ENCODE results near the gene RFX6. TPM values are rescaled to one million over a fixed set of nuclear protein-coding genes. Genes with fewer than 3 reads are reported as not detected.

Gene RFX6
- total RNA-seq, 1 experiment from 2014 or later, result 0.15 TPM

DNA sequence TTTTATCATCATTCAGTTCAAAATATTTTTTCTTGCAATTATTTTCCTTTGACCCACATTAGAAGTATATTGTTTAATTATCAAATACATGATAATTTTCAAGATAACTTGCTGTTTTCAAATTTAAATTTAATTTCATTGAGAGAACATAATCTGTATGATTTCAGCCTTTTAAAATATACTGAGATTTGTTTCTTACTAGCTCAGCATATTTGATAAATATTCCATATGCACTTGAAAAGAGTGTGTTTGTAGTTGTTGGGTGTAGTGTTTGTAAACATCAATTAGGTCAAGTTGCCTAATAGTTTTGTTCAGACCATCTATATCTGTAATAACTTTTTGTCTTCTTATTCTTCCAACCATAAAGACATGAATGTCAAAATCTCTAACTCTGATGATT, 19.0 kb upstream of the RFX6 start:
- no peak for ATAC-seq
- no peak for TF ChIP-seq EZH2phosphoT487 (IDR thresholded peaks at IDR 0.05; ENCODE audit: borderline replicate concordance, low read length)
- TF ChIP-seq EZH2 (IDR thresholded peaks at IDR 0.05; ENCODE audit: low read length, unreplicated experiment), result no peak
- no peak for TF ChIP-seq CTCF (conservative IDR thresholded peaks at IDR 0.05; ENCODE audit: low read depth, low read length)
- DNase-seq, result no peak

DNA sequence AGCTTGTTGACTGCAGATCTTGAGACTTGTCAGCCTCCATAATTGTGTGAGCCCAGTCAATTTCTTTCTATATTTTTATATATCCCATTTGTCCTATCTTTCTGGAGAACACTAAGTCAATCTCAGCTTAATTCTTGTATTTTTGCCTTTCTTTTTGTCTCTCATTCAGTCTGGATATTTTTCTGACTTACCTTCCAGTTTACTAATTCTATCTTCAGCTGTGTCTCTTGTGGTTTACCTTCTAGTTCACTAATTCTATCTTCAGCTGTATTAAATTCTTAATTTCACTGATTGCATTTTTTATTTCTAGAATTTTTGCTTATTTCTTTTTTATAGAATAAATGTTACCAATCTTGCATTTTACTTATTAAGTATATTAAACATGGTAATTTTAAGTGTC, 17.8 kb upstream of the RFX6 start:
- Histone ChIP-seq H3K4me3 (ENCODE audit: low read length) (no peak overlapping the region), H3K9me3 (ENCODE audit: low read length) (no peaks in the 10 kb centered on the region), H3K27ac (ENCODE audit: low read length) (no peak overlapping the region), H3K79me2 (ENCODE audit: low read length) (no peaks in the 10 kb centered on the region), H3K4me1 (ENCODE audit: insufficient read depth, low read length) (no peaks in the 10 kb centered on the region), H3K36me3 (ENCODE audit: low read depth, low read length) (no peaks in the 10 kb centered on the region), H3K27me3 (ENCODE audit: low read length) (no peaks in the 10 kb centered on the region), H3K4me2 (ENCODE audit: low read length) (no peak overlapping the region), H4K20me1 (ENCODE audit: low read length) (no peaks in the 10 kb centered on the region), H3K9me2 (replicated peaks; ENCODE audit: low read length) (no peaks in the 10 kb centered on the region), H3F3A (ENCODE audit: low read length, unreplicated experiment) (no peaks in the 10 kb centered on the region), H3K9ac (ENCODE audit: low read length) (no peak overlapping the region), H2AFZ (ENCODE audit: low read length) (no peak overlapping the region)
- no TSS peak for BruUV-seq (replicated peaks)
- ChIA-PET CTCF (interaction anchor here (0.6 kb wide), 1 partner anchor 37 kb away, joined by 3 read pairs; no protein-coding TSS in a partner anchor), POLR2A (ENCODE audit: unreplicated experiment) (no interaction called here)
- no peak for ATAC-seq
- intact Hi-C loops (cut with micrococcal nuclease), result no loop called here
- no peak for DNase-seq
- TF ChIP-seq EZH2 (IDR thresholded peaks at IDR 0.05; ENCODE audit: low read length, unreplicated experiment) (no peak), EZH2phosphoT487 (IDR thresholded peaks at IDR 0.05; ENCODE audit: borderline replicate concordance, low read length) (no peak), CTCF (conservative IDR thresholded peaks at IDR 0.05; ENCODE audit: low read depth, low read length) (no peak)

More for the DNA sequence above, 19.0 kb upstream of the RFX6 start:
- Histone ChIP-seq H4K20me1 (ENCODE audit: low read length) (no peaks in the 10 kb centered on the region), H3K4me3 (ENCODE audit: low read length) (no peak overlapping the region), H3F3A (ENCODE audit: low read length, unreplicated experiment) (no peaks in the 10 kb centered on the region), H3K4me1 (ENCODE audit: insufficient read depth, low read length) (no peaks in the 10 kb centered on the region), H3K9me3 (ENCODE audit: low read length) (no peaks in the 10 kb centered on the region), H3K9me2 (replicated peaks; ENCODE audit: low read length) (no peaks in the 10 kb centered on the region), H3K79me2 (ENCODE audit: low read length) (no peaks in the 10 kb centered on the region), H2AFZ (ENCODE audit: low read length) (no peak overlapping the region), H3K27ac (ENCODE audit: low read length) (no peak overlapping the region), H3K36me3 (ENCODE audit: low read depth, low read length) (no peaks in the 10 kb centered on the region), H3K27me3 (ENCODE audit: low read length) (no peaks in the 10 kb centered on the region), H3K9ac (ENCODE audit: low read length) (no peak overlapping the region), H3K4me2 (ENCODE audit: low read length) (no peak overlapping the region)
- BruUV-seq (replicated peaks), result no TSS peak
- intact Hi-C loops (cut with micrococcal nuclease), result no loop called here
- ChIA-PET CTCF (no interaction called here), POLR2A (ENCODE audit: unreplicated experiment) (no interaction called here)

GRCh38 chr6:116866281-116866871, 10.7 kb upstream of the RFX6 start:
- intact Hi-C loops (cut with micrococcal nuclease), result no loop called here
- no peaks in the 10 kb centered on the region for H3K9me2 ChIP-seq (replicated peaks; ENCODE audit: low read length)
- no peaks in the 10 kb centered on the region; the same call in 1 of the 2 replicates for H3K4me1 ChIP-seq (ENCODE audit: insufficient read depth, low read length)
- H3K9me3 ChIP-seq (ENCODE audit: low read length), result no peaks in the 10 kb centered on the region
- H3K4me2 ChIP-seq (ENCODE audit: low read length), result no peak overlapping the region
- POLR2A ChIA-PET (ENCODE audit: unreplicated experiment), result no interaction called here
- CTCF ChIA-PET, result no interaction called here
- H3K4me3 ChIP-seq (ENCODE audit: low read length), result no peak overlapping the region
- DNase-seq (no peak), ATAC-seq (no peak)
- H3F3A ChIP-seq (ENCODE audit: low read length, unreplicated experiment), result no peaks in the 10 kb centered on the region
- no peak overlapping the region for H3K9ac ChIP-seq (ENCODE audit: low read length)
- H3K36me3 ChIP-seq (ENCODE audit: low read depth, low read length), result no peaks in the 10 kb centered on the region
- BruUV-seq (replicated peaks), result no TSS peak
- H4K20me1 ChIP-seq (ENCODE audit: low read length), result no peaks in the 10 kb centered on the region
- no peaks in the 10 kb centered on the region for H3K79me2 ChIP-seq (ENCODE audit: low read length)
- no peaks in the 10 kb centered on the region for H3K27me3 ChIP-seq (ENCODE audit: low read length)
- H3K27ac ChIP-seq (ENCODE audit: low read length), result no peak overlapping the region
- no peak for TF ChIP-seq EZH2 (IDR thresholded peaks at IDR 0.05; ENCODE audit: low read length, unreplicated experiment)
- no peak for TF ChIP-seq EZH2phosphoT487 (IDR thresholded peaks at IDR 0.05; ENCODE audit: borderline replicate concordance, low read length)
- no peak for TF ChIP-seq CTCF (conservative IDR thresholded peaks at IDR 0.05; ENCODE audit: low read depth, low read length)
- peak overlapping the region; percentile 57; the same call in 1 of the 2 replicates for H2AFZ ChIP-seq (ENCODE audit: low read length)
